Transverse colon (tissue), 3 donors: ENCODE measurements around the gene GLI3.

Experiments
- CTCF ChIP-seq, 5 experiments: fragments of 200-600 bp in 3 of 5; fragments of 450-650 bp in 2 of 5; sonication (generic) in 3 of 5; IDR thresholded peaks; 1 replicate in 2 of 5; 2 replicates in 3 of 5; pipeline ENCODE4 v1.5.1; 2016 to 2017; ENCODE audit warnings: antibody characterized with exemption in 5 of 5, inconsistent platforms in 3 of 5, mild to moderate bottlenecking in 2 of 5, moderate library complexity in 1 of 5
- EP300 ChIP-seq: sonication (generic); formaldehyde crosslinking; IDR thresholded peaks from one replicate; pipeline ENCODE4 v1.6.1; 2017; ENCODE audit warnings: antibody characterized with exemption, low read depth
- POLR2A ChIP-seq: fragments of 450-650 bp; IDR thresholded peaks from one replicate; pipeline ENCODE4 v1.6.1; 2016; ENCODE audit warnings: antibody characterized with exemption, mild to moderate bottlenecking, moderate library complexity

GRCh38 chr7:42142089-42142488 lies 94.9 kb downstream of the GLI3 start:
- TF ChIP-seq CTCF (IDR thresholded peaks at IDR 0.05), result no peak
- TF ChIP-seq POLR2A, result no peak
- TF ChIP-seq EP300, result no peak
